Measurements from ENCODE around the gene FGF14.

- TF ChIP-seq, protein P1, sequence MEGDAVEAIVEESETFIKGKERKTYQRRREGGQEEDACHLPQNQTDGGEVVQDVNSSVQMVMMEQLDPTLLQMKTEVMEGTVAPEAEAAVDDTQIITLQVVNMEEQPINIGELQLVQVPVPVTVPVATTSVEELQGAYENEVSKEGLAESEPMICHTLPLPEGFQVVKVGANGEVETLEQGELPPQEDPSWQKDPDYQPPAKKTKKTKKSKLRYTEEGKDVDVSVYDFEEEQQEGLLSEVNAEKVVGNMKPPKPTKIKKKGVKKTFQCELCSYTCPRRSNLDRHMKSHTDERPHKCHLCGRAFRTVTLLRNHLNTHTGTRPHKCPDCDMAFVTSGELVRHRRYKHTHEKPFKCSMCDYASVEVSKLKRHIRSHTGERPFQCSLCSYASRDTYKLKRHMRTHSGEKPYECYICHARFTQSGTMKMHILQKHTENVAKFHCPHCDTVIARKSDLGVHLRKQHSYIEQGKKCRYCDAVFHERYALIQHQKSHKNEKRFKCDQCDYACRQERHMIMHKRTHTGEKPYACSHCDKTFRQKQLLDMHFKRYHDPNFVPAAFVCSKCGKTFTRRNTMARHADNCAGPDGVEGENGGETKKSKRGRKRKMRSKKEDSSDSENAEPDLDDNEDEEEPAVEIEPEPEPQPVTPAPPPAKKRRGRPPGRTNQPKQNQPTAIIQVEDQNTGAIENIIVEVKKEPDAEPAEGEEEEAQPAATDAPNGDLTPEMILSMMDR (conservative IDR thresholded peaks at IDR 0.05; ENCODE audit: low read length) = no peak
- TF ChIP-seq EZH2phosphoT487 (IDR thresholded peaks at IDR 0.05; ENCODE audit: borderline replicate concordance, low read depth, low read length) = no peak
Measured at GRCh38 chr13:102255409-102255808, 146.4 kb downstream of the FGF14 start.
